IMR-90 (cell line): ENCODE measurements around the gene IL19. TPM values are rescaled to one million over a fixed set of nuclear protein-coding genes. Genes with fewer than 3 reads are reported as not detected.

ENCODE experiments used
- ATAC-seq: fragments of 200-7000 bp; cut with Tn5 transposase; 2 replicates; pipeline ENCODE4 v1.9.1; 2020; ENCODE audit warnings: low read depth, mild to moderate bottlenecking, moderate library complexity
- BruUV-seq: library from RNA; stranded (reverse); fragments of 400-500 nt; replicated peaks from 2 replicates; lab custom pipeline; 2021; lab: Mats Ljungman, UMichigan
- CTCF ChIA-PET: fragments of 300-600 bp; formaldehyde crosslinking; extraction: SDS; loops from one replicate; lab custom pipeline; 2021; ENCODE audit warnings: antibody characterized with exemption; lab: Yijun Ruan, JAX
- POLR2A ChIA-PET: fragments of 300-600 bp; sonication (Branson Sonifier 250); formaldehyde crosslinking; loops from one replicate; lab custom pipeline; 2022; ENCODE audit warnings: antibody characterized with exemption; ENCODE audit not compliant: unreplicated experiment; lab: Charles Lee
- DNase-seq: peaks from one replicate; pipeline ENCODE4 v3.0.0; 2013
- H2AFZ ChIP-seq: replicated peaks from 2 replicates; pipeline ENCODE3; 2013; ENCODE audit warnings: low read length, mild to moderate bottlenecking; ENCODE audit not compliant: poor library complexity
- H2AK5ac ChIP-seq: 2 replicates; pipeline ENCODE4 v1.6.1; 2013; ENCODE audit warnings: low read depth, low read length, inconsistent platforms
- H2AK9ac ChIP-seq: replicated peaks from 2 replicates; pipeline ENCODE3; 2013; ENCODE audit warnings: mild to moderate bottlenecking, low read depth, low read length, moderate library complexity; ENCODE audit not compliant: poor library complexity
- H2BK120ac ChIP-seq: 2 replicates; pipeline ENCODE4 v1.6.1; 2013; ENCODE audit warnings: low read depth, low read length, inconsistent platforms
- H2BK15ac ChIP-seq: 3 replicates; pipeline ENCODE4 v1.6.1; 2013; ENCODE audit warnings: low read depth, low read length, inconsistent platforms
- H2BK20ac ChIP-seq: 2 replicates; pipeline ENCODE4 v1.6.1; 2013; ENCODE audit warnings: low read depth, mild to moderate bottlenecking, inconsistent platforms, low read length, moderate library complexity
- H2BK5ac ChIP-seq: 2 replicates; pipeline ENCODE4 v1.6.1; 2013; ENCODE audit warnings: mild to moderate bottlenecking, low read depth, low read length, inconsistent platforms; ENCODE audit not compliant: poor library complexity, severe bottlenecking
- H3K14ac ChIP-seq: replicated peaks from 2 replicates; pipeline ENCODE4 v1.6.1; 2013; ENCODE audit warnings: low read depth, low read length, inconsistent platforms
- H3K18ac ChIP-seq: 2 replicates; pipeline ENCODE4 v1.6.1; 2013; ENCODE audit warnings: low read depth, low read length, control low read depth
- H3K23ac ChIP-seq: 2 replicates; pipeline ENCODE4 v1.6.1; 2013; ENCODE audit warnings: low read depth, low read length, inconsistent platforms
- H3K27ac ChIP-seq: 2 replicates; pipeline ENCODE4 v1.5.1; 2013; ENCODE audit warnings: mild to moderate bottlenecking, control low read depth, low read length; ENCODE audit not compliant: insufficient read depth
- H3K27me3 ChIP-seq: 2 replicates; pipeline ENCODE4 v1.6.1; 2013; ENCODE audit warnings: low read length; ENCODE audit not compliant: control insufficient read depth, insufficient read depth
- H3K36me3 ChIP-seq: 2 replicates; pipeline ENCODE4 v1.6.1; 2013; ENCODE audit warnings: low read length, mixed read lengths; ENCODE audit not compliant: control insufficient read depth, insufficient read depth
- H3K4ac ChIP-seq: 2 replicates; pipeline ENCODE4 v1.6.1; 2013; ENCODE audit warnings: low read depth, low read length, inconsistent platforms
- H3K4me1 ChIP-seq: 2 replicates; pipeline ENCODE4 v1.6.1; 2013; ENCODE audit warnings: low read length, mixed read lengths; ENCODE audit not compliant: control insufficient read depth, insufficient read depth
- H3K4me2 ChIP-seq: 2 replicates; pipeline ENCODE4 v1.6.1; 2013; ENCODE audit warnings: low read depth, mild to moderate bottlenecking, control low read depth, low read length, moderate library complexity
- H3K4me3 ChIP-seq: 2 replicates; pipeline ENCODE4 v1.5.1; 2013; ENCODE audit warnings: low read depth, mild to moderate bottlenecking, control low read depth, low read length, moderate library complexity; ENCODE audit not compliant: insufficient read depth
- H3K56ac ChIP-seq: 2 replicates; pipeline ENCODE4 v1.6.1; 2013; ENCODE audit warnings: low read length, inconsistent platforms; ENCODE audit not compliant: insufficient read depth; ENCODE audit errors: extremely low read depth
- H3K79me1 ChIP-seq, 2 experiments: 2 replicates each; pipeline ENCODE4 v1.6.1; 2013; ENCODE audit warnings: low read length in 2 of 2, inconsistent platforms in 1 of 2, low read depth in 1 of 2
- H3K9ac ChIP-seq: 2 replicates; pipeline ENCODE4 v1.6.1; 2013; ENCODE audit warnings: low read depth, low read length, control low read depth
- H3K9me1 ChIP-seq: 2 replicates; pipeline ENCODE4 v1.6.1; 2013; ENCODE audit warnings: low read length, inconsistent platforms; ENCODE audit not compliant: insufficient read depth
- H3K9me3 ChIP-seq: 2 replicates; pipeline ENCODE4 v1.6.1; 2013; ENCODE audit warnings: low read length; ENCODE audit not compliant: control insufficient read depth, insufficient read depth
- H4K20me1 ChIP-seq: 2 replicates; pipeline ENCODE4 v1.6.1; 2013; ENCODE audit warnings: low read length, inconsistent platforms; ENCODE audit not compliant: insufficient read depth
- H4K5ac ChIP-seq: 2 replicates; pipeline ENCODE4 v1.6.1; 2013; ENCODE audit warnings: mild to moderate bottlenecking, low read depth, low read length, control low read depth
- H4K8ac ChIP-seq, 2 experiments: 2 replicates each; pipeline ENCODE4 v1.6.1; 2013; ENCODE audit warnings: low read depth in 2 of 2, low read length in 2 of 2, control low read depth in 1 of 2, inconsistent platforms in 1 of 2
- H4K91ac ChIP-seq: 2 replicates; pipeline ENCODE4 v1.6.1; 2013; ENCODE audit warnings: low read depth, low read length, inconsistent platforms; ENCODE audit not compliant: insufficient read depth
- BHLHE40 ChIP-seq: fragments of 150-350 bp; IDR thresholded peaks from 2 replicates; pipeline ENCODE4 v1.6.1; 2016; ENCODE audit warnings: mild to moderate bottlenecking, low read depth, low read length
- CEBPB ChIP-seq: IDR thresholded peaks from 2 replicates; pipeline ENCODE4 v1.6.1; 2012; ENCODE audit warnings: low read depth, low read length, improper control_type of control experiment
- CHD1 ChIP-seq: IDR thresholded peaks from 2 replicates; pipeline ENCODE4 v1.6.1; 2012; ENCODE audit warnings: low read depth, low read length, improper control_type of control experiment
- FOS ChIP-seq: fragments of 150-350 bp; IDR thresholded peaks from 2 replicates; pipeline ENCODE4 v1.6.1; 2016; ENCODE audit warnings: low read depth, low read length
- MAFK ChIP-seq: IDR thresholded peaks from 2 replicates; pipeline ENCODE4 v1.6.1; 2012; ENCODE audit warnings: low read depth, low read length, improper control_type of control experiment
- MAZ ChIP-seq: IDR thresholded peaks from 2 replicates; pipeline ENCODE4 v1.6.1; 2012; ENCODE audit warnings: low read depth, mild to moderate bottlenecking, low read length, improper control_type of control experiment, moderate library complexity, borderline replicate concordance
- NFE2L2 ChIP-seq: fragments of 150-350 bp; IDR thresholded peaks from 2 replicates; pipeline ENCODE4 v1.6.1; 2016; ENCODE audit warnings: low read depth, mild to moderate bottlenecking, low read length
- POLR2A ChIP-seq: IDR thresholded peaks from 2 replicates; pipeline ENCODE4 v1.6.1; 2012; ENCODE audit warnings: mild to moderate bottlenecking, low read depth, low read length
- RAD21 ChIP-seq: IDR thresholded peaks from 2 replicates; pipeline ENCODE4 v1.6.1; 2012; ENCODE audit warnings: low read length, improper control_type of control experiment
- RFX5 ChIP-seq: IDR thresholded peaks from 2 replicates; pipeline ENCODE4 v1.8.0; 2012; ENCODE audit warnings: low read depth, mild to moderate bottlenecking, low read length, moderate library complexity
- SMC3 ChIP-seq: fragments of 150-350 bp; IDR thresholded peaks from 2 replicates; pipeline ENCODE4 v1.6.1; 2016; ENCODE audit warnings: low read depth, mild to moderate bottlenecking, antibody characterized with exemption, low read length, moderate library complexity
- WGBS, 2 experiments: methylation state at CpG; one replicate each; pipeline versions ENCODE4 v1.1.5 to v1.1.7; 2013; ENCODE audit warnings: missing lambda C conversion rate in 2 of 2; ENCODE audit not compliant: insufficient read length in 1 of 2; ENCODE audit errors: extremely low coverage in 2 of 2; 5-methylcytosine and 5-hydroxymethylcytosine counted together
- dilution Hi-C: fragments of 300-500 bp; cut with HindIII; formaldehyde crosslinking; loops from one replicate; pipeline ENCODE4 v1.14.3; 2018; ENCODE audit warnings: low sequenced_read_pairs; ENCODE audit not compliant: unreplicated experiment
- in situ Hi-C: fragments of 300-500 bp; cut with MboI; formaldehyde crosslinking; loops from 3 replicates; pipeline ENCODE4 v1.14.3; 2019; ENCODE audit warnings: low sequenced_read_pairs, inconsistent platforms, mixed read lengths
- intact Hi-C: fragments of 100-400 bp; cut with micrococcal nuclease; formaldehyde crosslinking; loops from 2 replicates; pipeline ENCODE4 v1.10.0; 2022
- polyA plus RNA-seq, 3 experiments: library from polyadenylated mRNA; depleted of rRNA; stranded (reverse); fragments of >200 nt; gene quantifications; 2 replicates each; pipeline ENCODE4 v1.2.3, GENCODE V29; 2012; ENCODE audit warnings: low replicate concordance in 1 of 3
- total RNA-seq: library from RNA; depleted of rRNA; stranded (reverse); fragments of >200 nt; gene quantifications from 2 replicates; pipeline ENCODE4 v1.2.3, GENCODE V29; 2012
- TF ChIP-seq, protein P1 (sequence below): fragments of 150-350 bp; IDR thresholded peaks from 2 replicates; pipeline ENCODE4 v1.6.1; 2017; ENCODE audit warnings: mild to moderate bottlenecking, antibody characterized with exemption, low read length, low read depth
- TF ChIP-seq, protein P2 (sequence below): conservative IDR thresholded peaks from 2 replicates; pipeline ENCODE4 v1.5.1; 2012; ENCODE audit warnings: mild to moderate bottlenecking, low read depth, low read length, improper control_type of control experiment
- TF ChIP-seq, protein P3 (sequence below): fragments of 150-350 bp; IDR thresholded peaks from 2 replicates; pipeline ENCODE4 v1.6.1; 2016; ENCODE audit warnings: low read depth, mild to moderate bottlenecking, low read length, moderate library complexity, borderline replicate concordance

Gene IL19
- total and polyA plus RNA-seq, 2 of the 4 experiments (the other 2 are of a cell fraction): not detected

- BruUV-seq: no TSS peak
- Histone ChIP-seq H2AFZ (no peak overlapping the region), H4K91ac (no peak overlapping the region), H3K4ac (no peak overlapping the region), H3K79me1 (peaks cover 46 to 84% of the 10 kb centered on the region in 2 experiments), H3K4me3 (no peak overlapping the region), H4K8ac (no peak overlapping the region), H4K20me1 (peaks cover 66% of the 10 kb centered on the region), H2BK15ac (no peak overlapping the region), H3K14ac (no peak overlapping the region), H3K36me3 (peaks cover 45% of the 10 kb centered on the region), H3K4me1 (peaks cover 13% of the 10 kb centered on the region), H2BK5ac (no peak overlapping the region), H3K27ac (no peak overlapping the region), H2AK5ac (no peak overlapping the region), H3K27me3 (no peaks in the 10 kb centered on the region), H3K23ac (no peak overlapping the region), H3K18ac (no peak overlapping the region), H3K56ac (no peak overlapping the region), H3K9ac (no peak overlapping the region), H3K9me1 (peaks cover 32% of the 10 kb centered on the region), H3K9me3 (no peaks in the 10 kb centered on the region), H4K5ac (no peak overlapping the region), H2BK20ac (no peak overlapping the region), H2BK120ac (no peak overlapping the region), H2AK9ac (no peak overlapping the region), H3K4me2 (no peak overlapping the region)
- intact Hi-C loops (loop anchor here (2.0 to 5.0 kb wide), 3 partner anchors 81 to 185 kb away; no protein-coding TSS in a partner anchor), in situ Hi-C loops (no loop called here), dilution Hi-C loops (no loop called here)
- ChIA-PET CTCF (interaction anchor here (0.5 kb wide), 1 partner anchor 181 kb away, joined by 3 read pairs; no protein-coding TSS in a partner anchor), POLR2A (no interaction called here)
- TF ChIP-seq RAD21 (no peak), SMC3 (no peak), NFE2L2 (no peak), BHLHE40 (no peak), FOS (no peak), CHD1 (no peak), CEBPB (no peak), MAFK (no peak), POLR2A (no peak), MAZ (no peak), RFX5 (no peak)
- TF ChIP-seq, protein P1, sequence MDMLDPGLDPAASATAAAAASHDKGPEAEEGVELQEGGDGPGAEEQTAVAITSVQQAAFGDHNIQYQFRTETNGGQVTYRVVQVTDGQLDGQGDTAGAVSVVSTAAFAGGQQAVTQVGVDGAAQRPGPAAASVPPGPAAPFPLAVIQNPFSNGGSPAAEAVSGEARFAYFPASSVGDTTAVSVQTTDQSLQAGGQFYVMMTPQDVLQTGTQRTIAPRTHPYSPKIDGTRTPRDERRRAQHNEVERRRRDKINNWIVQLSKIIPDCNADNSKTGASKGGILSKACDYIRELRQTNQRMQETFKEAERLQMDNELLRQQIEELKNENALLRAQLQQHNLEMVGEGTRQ: no peak
- TF ChIP-seq, protein P2, sequence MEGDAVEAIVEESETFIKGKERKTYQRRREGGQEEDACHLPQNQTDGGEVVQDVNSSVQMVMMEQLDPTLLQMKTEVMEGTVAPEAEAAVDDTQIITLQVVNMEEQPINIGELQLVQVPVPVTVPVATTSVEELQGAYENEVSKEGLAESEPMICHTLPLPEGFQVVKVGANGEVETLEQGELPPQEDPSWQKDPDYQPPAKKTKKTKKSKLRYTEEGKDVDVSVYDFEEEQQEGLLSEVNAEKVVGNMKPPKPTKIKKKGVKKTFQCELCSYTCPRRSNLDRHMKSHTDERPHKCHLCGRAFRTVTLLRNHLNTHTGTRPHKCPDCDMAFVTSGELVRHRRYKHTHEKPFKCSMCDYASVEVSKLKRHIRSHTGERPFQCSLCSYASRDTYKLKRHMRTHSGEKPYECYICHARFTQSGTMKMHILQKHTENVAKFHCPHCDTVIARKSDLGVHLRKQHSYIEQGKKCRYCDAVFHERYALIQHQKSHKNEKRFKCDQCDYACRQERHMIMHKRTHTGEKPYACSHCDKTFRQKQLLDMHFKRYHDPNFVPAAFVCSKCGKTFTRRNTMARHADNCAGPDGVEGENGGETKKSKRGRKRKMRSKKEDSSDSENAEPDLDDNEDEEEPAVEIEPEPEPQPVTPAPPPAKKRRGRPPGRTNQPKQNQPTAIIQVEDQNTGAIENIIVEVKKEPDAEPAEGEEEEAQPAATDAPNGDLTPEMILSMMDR: no peak
- TF ChIP-seq, protein P3, sequence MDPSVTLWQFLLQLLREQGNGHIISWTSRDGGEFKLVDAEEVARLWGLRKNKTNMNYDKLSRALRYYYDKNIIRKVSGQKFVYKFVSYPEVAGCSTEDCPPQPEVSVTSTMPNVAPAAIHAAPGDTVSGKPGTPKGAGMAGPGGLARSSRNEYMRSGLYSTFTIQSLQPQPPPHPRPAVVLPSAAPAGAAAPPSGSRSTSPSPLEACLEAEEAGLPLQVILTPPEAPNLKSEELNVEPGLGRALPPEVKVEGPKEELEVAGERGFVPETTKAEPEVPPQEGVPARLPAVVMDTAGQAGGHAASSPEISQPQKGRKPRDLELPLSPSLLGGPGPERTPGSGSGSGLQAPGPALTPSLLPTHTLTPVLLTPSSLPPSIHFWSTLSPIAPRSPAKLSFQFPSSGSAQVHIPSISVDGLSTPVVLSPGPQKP: no peak
- 100% methylated on average over 3 of the region's 8 CpGs; no CpG with 5 or more reads in 1 of the 2 experiments for WGBS, 2 experiments
- DNase-seq: no peak
- no peak for ATAC-seq
These were observed 42.4 kb upstream of the IL19 start for GRCh38 chr1:206727981-206728696.
